Endothelial cell of hepatic sinusoid (primary cell): ENCODE data around the gene MTX3.

ENCODE experiments used
- in situ Hi-C: cut with HindIII; loops from 2 replicates; pipeline ENCODE4 v1.10.0; 2017; ENCODE audit warnings: low sequenced_read_pairs

The MTX3 gene

DNA sequence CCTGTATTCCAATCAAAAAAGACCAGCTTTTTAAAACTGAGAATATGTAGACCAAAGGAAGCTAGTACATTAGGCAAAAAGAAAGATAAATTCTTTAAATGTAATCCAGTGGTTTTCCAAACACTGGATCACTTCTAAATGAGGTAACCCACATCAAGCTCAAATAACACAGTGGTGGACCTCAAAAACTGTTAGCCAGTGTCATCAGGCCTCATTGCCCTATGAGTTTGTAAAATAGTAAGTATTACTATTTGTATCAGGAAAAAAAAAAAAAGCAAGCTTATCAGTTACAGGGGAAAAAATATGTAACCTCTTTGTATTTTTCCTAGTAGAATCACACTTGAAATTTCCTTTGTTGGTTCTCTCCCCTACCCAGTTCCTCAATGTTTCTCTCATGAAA lies 6.7 kb downstream of the MTX3 start:
- in situ Hi-C loops = no loop called here

DNA sequence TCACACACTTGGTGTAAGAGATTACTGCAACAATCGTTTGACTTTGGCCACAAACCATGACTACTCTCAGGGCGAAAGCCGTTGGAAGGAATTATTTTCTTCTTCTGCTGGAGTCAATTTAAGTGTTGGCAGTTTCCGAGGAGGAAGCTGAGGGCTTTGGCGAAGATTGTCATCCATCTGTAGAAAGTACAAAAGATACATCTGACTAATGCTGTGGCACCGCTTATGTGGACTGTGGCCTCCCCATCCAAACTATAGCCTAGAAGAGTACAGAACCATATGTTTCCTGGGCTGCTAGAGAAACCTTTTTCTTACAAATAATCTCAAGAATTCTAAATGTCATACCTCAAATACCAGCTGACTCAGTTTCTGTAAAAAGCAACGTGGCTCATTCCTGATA lies 7.4 kb downstream of the MTX3 start:
- in situ Hi-C loops = no loop called here

DNA sequence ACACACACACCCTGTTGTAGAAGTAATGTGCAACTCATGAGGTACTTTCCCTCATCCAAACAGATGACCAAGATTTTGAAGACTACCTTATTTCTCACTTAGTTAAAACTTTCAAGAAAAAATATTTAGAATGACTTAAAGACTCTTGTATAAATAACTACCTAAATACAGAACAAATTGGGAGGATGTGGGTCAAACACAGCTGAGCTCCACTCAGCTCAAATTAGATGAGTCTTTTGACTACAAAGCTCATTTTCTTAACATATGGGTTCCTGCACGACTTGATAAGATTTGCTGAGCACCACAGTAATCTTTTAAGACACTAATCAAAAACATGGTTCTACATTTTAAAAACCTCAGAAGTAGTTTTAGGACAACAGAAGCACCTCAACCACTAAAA lies 8.9 kb downstream of the MTX3 start:
- in situ Hi-C loops = no loop called here

DNA sequence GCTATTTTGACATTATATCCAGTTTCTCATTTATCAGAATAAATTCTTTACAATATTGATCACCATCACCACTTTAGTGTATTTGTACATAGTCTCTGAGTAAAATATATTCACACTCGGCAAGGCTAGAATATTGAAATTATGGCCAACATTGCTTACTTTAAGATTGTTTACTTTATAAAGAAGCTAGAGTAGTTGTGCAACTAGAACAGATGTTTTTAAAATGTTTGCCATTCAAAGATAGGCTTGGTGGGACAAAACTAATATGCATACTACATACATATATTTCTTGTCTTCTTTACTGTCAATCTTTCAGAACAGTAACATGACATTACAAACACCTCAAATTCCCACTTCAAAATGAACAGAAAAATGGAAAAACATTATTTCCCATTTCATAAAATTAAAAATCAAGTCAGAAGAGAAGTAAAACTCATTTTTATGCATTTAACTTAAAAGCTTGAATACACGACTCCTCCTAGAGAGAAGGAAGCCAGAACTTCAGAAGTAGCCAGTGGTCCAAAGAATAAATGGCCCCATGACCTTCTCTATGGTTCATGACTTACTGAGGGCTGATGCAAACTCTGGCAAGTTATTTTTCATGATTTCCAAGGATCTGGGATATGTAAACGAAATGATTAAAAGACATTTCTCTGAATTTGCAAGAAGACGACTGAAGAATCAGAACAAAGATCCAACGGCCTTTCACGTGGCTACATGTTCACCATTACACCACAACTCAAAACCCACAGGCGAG lies 14.1 kb downstream of the MTX3 start:
- in situ Hi-C loops = no loop called here

DNA sequence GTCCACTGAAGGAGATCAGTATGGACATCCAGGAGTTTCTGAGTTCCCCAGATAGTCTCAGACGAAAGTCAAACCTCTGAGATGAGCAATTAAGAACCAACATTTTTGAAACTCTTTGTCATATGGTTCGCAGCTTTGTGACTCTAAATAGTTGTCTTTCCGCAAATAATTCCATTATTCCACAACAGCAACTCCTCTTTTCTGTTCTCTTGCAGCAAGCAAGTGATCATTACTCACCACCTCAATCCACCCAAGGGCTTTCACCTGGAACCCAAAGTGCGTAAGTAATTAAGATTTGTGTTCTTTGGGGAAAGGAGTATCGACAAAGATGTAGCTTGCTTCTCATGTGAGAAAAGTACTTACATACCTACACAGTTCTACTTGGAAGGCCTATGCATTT lies 15.6 kb downstream of the MTX3 start:
- in situ Hi-C loops = no loop called here

DNA sequence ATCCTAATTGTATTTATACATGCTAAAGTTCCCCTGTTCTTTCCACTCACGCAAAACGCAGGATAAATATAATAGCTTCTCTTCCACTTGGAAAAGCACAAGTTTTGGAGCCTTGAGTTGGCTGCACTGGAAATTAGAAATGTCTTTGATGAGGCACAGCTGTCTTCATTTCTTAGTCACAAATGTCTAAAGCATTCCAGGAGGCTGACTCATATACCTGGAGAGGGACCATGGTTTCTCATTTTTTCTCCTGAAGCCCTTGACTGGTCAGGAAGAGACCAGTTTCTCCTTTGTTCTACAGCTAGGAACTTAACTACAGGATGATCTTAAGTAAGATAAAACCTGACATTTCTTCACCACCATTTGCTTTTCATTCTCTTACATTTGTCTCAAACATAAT lies 16.2 kb downstream of the MTX3 start:
- in situ Hi-C loops = no loop called here

DNA sequence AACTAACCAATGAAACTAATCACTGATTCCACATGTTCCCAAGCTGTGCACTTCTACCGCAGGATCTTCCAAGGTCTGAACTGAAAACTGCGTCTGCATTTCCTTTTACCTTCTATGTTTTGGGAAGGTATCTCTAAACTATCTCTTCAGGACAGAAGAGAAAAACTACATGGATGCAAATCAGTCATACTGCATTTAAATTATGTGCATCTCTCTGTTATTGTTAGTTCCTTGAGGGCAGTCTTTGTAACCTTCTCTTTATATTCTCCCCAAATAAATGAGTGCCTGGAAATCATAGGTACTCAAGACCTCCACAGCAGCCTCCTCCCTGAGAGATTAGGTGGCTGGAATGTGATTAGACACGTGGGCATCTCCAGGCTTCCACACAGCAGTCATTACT lies 17.1 kb downstream of the MTX3 start:
- in situ Hi-C loops = no loop called here

DNA sequence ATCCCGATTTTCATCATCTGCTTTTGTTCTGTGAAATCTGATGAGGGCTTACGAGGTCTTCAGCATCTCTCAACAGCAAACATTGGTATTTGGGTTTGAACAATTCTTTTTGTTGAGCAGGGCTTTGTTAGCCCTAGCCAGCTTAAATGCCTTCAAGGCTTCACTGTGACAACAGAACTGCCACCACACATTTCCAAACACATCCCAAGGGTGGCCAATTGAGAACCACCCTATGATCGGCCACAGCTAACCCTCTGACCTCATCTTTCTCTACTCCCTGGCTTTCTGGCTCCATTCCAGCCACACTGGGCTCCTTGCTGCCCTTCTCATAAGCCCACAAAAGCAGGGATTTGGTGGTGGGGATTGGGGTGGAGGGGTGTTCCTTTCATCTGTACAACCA lies 17.6 kb downstream of the MTX3 start:
- in situ Hi-C loops = no loop called here

DNA sequence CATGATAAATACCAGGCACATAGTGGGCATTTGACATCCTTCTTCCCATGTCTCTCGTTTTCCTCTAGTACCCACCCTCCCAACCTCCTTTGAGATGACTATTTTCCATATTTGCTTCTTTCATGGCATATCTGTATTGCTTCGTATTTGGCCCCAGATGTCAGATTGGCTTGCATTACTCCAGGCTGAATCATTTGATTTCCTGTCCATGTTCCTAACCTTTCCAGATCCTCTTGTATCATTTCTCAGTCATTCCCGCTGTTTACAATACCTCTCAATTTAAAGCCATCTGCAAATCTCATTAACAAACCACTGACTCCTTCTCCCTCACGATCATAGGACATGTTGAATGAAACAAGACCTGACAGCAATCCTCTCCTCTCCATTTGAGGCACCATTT lies 19.9 kb downstream of the MTX3 start:
- in situ Hi-C loops = no loop called here

DNA sequence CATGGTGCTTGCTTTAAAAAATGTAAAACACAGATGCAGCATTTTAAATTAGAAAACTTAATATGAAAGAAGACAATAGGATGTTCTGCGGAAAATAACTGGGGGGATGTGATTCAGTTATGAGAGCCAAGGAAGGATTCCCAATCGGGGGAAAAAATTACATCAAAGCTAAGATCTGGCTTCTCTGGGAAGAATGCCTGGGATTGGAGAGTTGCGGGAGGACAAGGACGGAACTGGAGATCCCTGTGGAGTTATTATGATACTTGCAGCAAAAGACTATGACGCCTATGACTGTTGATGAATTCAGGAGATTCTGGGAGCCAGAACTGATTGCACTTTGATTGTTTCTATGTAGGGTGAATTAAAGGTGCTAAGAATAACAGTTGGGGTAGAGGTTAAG lies 24.6 kb downstream of the MTX3 start:
- in situ Hi-C loops = no loop called here

DNA sequence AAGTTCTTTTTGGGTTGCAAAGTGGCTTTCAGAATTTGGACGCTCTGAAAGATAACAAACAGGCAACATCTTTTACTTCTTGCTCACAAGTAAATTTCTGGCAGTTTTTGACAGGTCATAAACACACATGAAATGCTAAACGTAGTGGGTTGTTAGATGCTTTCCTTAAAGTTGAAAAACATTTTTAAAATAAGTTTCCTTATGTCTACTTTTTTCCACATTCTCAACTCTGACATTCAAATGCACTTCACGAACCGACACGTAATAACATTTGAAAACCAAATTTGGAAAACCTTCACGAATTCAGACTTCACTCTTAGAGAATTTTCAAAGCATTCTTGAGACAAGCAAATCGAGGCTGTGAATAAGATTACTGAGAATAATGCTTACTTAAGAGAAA lies 26.9 kb downstream of the MTX3 start:
- in situ Hi-C loops = no loop called here

DNA sequence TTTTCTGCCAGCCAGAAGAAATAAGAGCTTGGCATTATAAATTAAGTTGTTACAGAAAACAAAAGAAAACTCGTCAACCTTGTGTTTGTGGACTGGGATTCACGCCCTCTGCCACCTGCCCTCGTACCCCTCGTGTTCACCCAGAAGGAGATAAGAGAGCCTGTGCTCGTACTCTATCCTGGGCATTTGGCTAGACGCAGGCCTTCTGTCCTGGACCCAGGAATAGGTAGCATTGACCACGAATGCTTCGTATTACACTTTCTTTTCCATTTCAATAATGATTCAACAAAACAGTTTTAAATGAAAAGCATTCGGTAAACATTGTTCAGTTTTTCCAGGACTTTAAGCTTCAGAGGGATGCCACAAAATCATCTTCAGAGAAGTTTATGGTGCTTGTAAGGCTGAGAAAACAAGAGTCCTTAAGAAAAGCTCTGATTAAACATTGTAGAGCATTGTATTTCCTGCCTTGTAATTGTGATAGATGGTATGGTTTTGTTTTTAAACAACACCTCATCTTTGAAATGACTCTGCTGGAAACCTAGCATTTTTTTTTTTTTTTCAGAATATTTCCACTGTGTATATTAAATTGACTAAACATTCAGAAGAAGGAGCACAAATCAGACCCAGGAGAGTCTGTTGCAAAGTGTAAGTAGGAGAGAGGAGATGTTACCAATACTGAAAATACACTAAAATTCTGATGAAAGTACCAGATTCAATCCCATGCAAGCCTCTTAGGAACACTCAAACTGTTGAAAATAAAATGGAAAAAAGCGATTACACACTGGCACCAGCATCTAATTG lies 27.6 kb downstream of the MTX3 start:
- in situ Hi-C loops = no loop called here

DNA sequence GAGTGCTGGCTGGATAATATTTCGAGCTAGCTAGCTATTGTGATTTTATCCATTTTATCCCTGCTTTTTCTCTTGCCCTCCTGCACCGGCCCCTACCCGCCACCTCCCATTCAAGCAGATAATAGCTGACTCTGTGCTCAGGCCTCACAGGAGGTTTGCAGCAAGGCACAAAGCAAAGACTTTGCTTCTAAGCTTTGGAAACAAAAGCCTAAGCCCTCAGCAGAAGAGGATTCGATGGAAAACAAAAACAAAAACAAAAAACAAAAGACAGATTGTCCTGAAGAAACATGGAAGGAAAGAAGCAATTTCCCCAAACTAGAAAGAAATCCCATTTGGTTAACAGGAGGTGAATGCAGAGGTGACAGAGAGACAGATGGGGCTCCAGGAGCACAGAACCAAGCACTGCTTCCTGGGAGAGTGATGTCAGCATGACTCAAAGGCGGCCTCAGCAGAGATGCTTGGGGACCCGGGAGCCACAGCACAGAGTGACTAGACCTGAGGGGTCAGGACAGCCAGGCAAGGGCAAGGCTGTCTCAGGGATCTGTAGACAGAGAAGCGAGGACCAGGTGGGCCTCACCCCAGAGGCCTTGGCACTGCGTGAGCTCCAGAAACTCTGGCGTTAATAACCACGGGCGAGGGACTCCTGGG lies 28.4 kb downstream of the MTX3 start:
- in situ Hi-C loops = no loop called here

DNA sequence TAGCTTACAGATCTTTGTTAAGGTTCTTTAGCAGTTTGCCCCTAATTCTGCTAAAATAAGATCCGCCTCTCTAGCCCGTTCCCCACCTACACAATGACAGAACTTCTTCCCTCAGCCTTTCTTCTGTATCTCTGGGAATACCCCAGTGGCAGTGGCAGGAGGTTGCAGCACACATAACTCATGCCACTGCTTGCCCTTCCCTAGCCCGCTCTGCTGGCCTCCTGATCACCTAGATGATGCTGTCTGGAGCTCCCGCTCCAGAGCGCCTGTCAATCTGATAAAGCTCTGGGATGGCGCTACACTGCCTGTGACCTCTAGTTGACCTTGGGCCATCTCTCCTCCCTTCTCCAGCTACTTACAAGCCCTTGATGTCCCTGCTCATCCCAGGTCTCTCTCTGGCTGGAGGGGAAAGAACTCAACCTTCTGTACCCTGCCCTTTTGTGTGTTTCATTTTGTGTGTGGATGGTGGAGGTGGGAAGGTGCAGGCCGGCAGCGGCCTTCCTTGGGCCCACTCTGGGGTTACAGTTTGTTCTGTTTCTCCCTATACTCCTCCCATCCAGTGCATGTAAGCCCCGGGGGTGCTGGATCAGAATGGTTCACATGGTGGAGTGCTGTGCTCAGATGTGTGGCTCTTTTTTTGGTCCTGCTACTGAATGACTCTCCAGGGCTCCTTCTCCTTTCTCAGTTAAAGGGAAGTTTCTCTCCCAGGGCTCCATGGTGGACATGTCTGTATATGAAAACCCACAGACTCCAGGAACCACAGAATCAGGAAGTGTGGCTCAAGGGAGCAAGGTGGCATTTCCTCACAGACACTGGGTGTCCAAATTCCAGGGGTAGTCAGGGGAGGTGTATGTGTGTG lies 29.1 kb downstream of the MTX3 start:
- in situ Hi-C loops = no loop called here

DNA sequence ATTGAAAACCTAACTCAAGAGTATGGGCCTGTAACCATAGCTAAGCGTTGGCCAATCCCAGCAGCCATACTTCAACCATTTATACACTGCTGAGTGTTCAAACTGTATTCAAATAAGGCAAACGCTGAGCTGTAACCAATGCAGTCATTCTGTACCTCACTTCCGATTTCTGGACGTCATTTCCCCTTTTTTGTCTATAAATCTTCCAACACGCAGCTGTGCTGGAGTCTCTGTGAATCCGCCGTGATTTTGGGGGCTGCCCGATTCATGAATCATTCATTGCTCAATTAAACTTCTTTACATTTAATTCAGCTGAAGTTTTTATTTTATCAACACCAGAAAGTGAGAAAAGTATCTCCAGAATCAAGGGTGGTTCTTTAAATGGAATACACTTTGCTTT lies 31.7 kb downstream of the MTX3 start:
- in situ Hi-C loops = no loop called here

DNA sequence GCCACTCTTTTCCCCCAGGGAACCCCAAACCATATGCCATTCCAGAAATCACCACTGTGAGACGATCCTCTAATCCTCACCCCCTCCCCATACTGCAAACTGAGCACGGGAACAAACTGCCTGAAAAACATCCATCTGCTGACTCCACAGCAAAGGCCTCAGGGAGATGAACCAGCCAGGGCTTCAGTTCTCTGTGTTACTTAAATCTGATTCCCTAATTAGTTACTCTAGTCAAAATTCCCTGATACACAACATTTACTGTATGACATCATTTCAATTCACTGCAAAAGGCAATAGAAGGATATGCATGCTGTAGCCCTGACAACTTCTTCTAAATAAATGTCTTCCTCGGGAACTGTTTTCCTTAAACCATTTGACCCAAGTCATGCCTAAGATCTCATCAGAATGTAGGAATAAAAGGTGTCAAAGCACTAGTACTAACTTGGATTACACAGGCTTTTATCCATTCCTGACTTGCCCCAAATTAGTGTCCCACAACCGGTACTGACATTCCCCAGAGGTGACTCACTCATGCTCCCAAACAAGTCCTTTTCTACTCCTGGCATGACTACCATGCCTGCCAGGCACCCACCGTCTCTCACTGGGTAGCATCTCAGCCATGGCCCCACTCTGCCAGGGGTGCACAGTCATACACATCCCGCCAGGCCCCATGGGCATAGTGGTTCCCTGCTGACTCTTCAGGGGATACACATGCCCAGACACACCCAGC lies 35.0 kb downstream of the MTX3 start:
- in situ Hi-C loops = no loop called here

DNA sequence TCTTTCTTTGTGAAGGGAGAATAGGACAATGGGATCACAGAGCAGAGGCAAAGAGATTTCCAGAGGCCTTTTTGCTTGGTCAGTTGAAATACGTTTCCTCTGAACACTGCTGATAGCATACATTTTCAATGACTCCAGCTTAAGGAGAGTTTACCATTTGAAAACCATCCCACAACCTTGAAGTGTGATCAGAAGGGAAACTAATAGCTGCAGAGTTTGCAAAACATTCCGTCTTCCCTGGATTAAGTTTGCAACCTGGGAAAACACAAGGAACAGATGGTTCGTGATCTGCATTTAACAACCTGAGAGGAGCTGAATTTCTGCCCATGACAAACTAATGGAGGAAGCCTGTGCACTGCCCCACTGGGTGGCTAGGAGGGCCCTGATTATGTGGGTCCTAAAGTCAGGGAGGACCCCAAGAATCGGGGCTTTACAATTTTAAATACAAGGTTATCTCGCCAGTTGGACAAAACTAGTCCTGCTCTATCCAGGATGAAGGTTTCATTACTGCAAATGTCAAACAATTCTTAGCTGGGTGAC lies 35.6 kb downstream of the MTX3 start:
- in situ Hi-C loops = no loop called here

DNA sequence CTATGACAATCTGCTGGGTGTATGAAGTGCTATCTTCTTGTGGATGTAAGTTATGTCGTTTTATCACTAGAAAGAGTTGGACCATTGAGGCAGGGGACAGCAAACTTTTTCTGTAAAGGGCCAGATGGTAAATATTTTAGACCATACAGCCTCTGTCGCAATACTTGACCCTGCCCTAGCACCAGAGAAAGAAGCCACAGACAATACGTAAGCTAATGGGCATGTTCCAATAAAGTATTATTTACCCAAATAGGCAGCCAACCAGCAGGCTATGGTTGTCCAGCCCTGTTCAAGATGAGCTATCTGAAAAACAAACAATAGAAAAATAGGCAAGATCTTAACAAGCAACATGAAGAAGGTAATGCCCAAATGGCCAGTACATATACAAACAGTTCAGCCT lies 36.4 kb downstream of the MTX3 start:
- in situ Hi-C loops = no loop called here

DNA sequence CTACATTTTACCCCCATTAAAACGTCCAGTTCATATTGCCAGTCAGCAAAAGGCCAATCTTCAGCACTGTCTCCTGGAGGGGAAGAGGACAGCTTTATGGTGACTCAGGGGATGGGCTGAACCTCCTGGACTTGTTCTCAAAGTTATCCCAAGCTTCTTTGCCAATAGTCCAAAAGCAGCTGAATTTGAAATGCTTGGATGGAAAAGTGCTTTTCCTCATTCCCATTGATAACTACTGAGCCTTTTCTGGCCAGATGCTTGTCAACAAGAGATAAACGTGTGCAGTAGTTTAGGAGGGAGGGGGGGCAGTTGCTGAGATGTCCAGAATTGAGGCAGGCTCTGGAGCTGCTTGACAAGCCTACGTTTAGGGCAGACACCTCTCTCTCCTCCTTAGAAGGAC lies 43.5 kb downstream of the MTX3 start:
- in situ Hi-C loops = no loop called here

DNA sequence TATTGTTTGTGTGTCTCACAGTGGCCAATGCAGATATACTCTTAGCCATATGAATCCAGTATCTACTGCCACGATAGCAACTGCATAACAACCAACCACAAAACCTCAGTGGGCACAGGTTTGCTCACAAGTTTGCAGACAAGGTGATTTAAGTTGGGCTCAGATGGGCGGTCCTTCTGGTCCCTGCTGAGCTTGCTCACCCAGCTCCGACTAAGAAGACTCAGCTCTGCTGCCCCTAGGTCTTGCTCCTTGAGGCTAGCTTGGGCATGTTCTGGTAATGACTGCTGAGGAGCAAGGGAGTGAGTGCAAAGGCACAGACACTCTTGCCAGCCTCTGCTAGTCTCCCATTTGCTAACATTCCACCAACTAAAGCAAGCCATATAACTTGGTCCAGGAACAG lies 52.6 kb downstream of the MTX3 start:
- in situ Hi-C loops = no loop called here
